Measurements from ENCODE around the gene ERVW-1. TPM values are rescaled to one million over a fixed set of nuclear protein-coding genes. Genes with fewer than 3 reads are reported as not detected.

The ERVW-1 gene
- polyA plus RNA-seq, 1 donor (not counting 4 experiments of a cell fraction or from before 2014, with no cell fraction given) = not detected

DNA sequence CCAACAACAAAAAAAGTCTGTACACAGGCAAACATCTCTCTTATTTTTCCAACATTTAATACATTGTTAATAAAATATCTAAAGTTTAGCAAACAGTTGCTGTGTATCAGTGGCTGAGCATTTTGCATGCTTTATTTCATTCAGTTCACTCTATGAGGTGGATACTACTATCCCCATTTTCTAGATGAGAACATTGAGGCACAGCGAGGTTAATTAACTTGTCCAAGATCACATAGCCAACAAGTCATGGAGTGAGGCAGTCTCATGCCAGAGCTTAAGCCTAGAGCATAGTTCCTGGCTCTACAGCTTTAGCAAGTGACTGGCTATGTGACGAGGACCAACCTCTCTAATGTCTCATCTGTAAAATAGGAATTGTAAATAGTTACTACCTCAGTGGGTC, 26.1 kb downstream of the ERVW-1 start:
- Histone ChIP-seq H3K79me2 (ENCODE audit: control insufficient read depth, insufficient read depth, low read length) (no peaks in the 10 kb centered on the region), H3K4me3 (ENCODE audit: control insufficient read depth in 2 of 3, extremely low read depth in 1 of 3, insufficient read depth in 2 of 3, low read depth in 1 of 3, low read length in 3 of 3) (no peak overlapping the region), H3K27ac (ENCODE audit: control insufficient read depth, insufficient read depth, low read length) (no peak overlapping the region), H3K9ac (ENCODE audit: control insufficient read depth, extremely low read depth, insufficient read depth, low read length) (no peak overlapping the region), H3K36me3 (ENCODE audit: control insufficient read depth in 2 of 2, extremely low read depth in 1 of 2, insufficient read depth in 2 of 2, low read length in 2 of 2) (peaks cover 15 to 22% of the 10 kb centered on the region in 2 experiments), H4K20me1 (ENCODE audit: control insufficient read depth, extremely low read depth, insufficient read depth, low read length) (no peaks in the 10 kb centered on the region), H3K27me3 (ENCODE audit: control insufficient read depth, extremely low read depth, insufficient read depth, low read length) (no peaks in the 10 kb centered on the region), H3K9me1 (ENCODE audit: control insufficient read depth, extremely low read depth, insufficient read depth, low read length) (no peaks in the 10 kb centered on the region), H3K9me3 (ENCODE audit: control insufficient read depth, low read depth, low read length) (no peaks in the 10 kb centered on the region), H3K4me1 (ENCODE audit: control insufficient read depth, extremely low read depth, insufficient read depth, low read length) (peaks cover 6% of the 10 kb centered on the region), H3K4me2 (ENCODE audit: control insufficient read depth, extremely low read depth, insufficient read depth, low read depth, low read length) (no peak overlapping the region), H2AFZ (ENCODE audit: control insufficient read depth, low read length) (no peak overlapping the region)
- TF ChIP-seq EZH2 (IDR thresholded peaks at IDR 0.05; ENCODE audit: low read length) = no peak
- TF ChIP-seq, protein P1, sequence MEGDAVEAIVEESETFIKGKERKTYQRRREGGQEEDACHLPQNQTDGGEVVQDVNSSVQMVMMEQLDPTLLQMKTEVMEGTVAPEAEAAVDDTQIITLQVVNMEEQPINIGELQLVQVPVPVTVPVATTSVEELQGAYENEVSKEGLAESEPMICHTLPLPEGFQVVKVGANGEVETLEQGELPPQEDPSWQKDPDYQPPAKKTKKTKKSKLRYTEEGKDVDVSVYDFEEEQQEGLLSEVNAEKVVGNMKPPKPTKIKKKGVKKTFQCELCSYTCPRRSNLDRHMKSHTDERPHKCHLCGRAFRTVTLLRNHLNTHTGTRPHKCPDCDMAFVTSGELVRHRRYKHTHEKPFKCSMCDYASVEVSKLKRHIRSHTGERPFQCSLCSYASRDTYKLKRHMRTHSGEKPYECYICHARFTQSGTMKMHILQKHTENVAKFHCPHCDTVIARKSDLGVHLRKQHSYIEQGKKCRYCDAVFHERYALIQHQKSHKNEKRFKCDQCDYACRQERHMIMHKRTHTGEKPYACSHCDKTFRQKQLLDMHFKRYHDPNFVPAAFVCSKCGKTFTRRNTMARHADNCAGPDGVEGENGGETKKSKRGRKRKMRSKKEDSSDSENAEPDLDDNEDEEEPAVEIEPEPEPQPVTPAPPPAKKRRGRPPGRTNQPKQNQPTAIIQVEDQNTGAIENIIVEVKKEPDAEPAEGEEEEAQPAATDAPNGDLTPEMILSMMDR (optimal IDR thresholded peaks at IDR 0.05 in 1 of 3, IDR thresholded peaks at IDR 0.05 in 1 of 3, conservative IDR thresholded peaks at IDR 0.05 in 1 of 3; ENCODE audit: extremely low read depth in 1 of 3, insufficient read depth in 2 of 3, low read length in 3 of 3) = no peak
- FAIRE-seq (no peak), DNase-seq (ENCODE audit: low read depth, low spot score) (no peak)
- dilution Hi-C loops (cut with MboI; ENCODE audit: extremely low pct_ligation_motif_present, low sequenced_read_pairs) = no loop called here

DNA sequence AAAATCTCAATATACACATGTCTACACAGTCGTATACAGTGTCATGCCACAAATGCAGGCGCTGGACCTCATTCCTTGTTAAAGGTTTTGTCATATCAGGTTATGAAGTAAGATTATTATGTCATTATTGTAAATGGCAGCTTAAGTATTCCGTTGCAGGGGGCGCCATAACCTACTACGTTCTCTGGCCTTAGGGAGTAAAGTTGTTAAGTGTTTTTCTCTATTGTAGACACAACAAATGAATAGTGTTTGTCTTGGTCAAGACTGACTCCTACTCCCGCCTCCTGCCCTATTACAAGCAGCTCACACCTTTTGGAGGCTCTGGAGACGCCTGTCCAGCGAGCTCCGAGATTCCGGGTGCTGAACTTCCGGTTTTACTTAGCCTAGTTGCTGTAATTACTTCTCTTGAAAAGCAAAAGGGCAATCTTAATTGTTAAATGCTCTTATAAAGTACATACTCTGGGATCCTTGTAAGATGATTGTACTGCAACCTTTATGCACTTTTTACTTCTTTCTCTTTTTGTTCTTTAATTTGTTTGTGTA, 29.5 kb downstream of the ERVW-1 start:
- Histone ChIP-seq H3K36me3 (ENCODE audit: control insufficient read depth in 2 of 2, extremely low read depth in 1 of 2, insufficient read depth in 2 of 2, low read length in 2 of 2) (peaks cover 6 to 13% of the 10 kb centered on the region in 2 experiments), H3K9me1 (ENCODE audit: control insufficient read depth, extremely low read depth, insufficient read depth, low read length) (no peaks in the 10 kb centered on the region), H2AFZ (ENCODE audit: control insufficient read depth, low read length) (peak overlapping the region; percentile 89), H3K27ac (ENCODE audit: control insufficient read depth, insufficient read depth, low read length) (peak overlapping the region; percentile 80), H3K27me3 (ENCODE audit: control insufficient read depth, extremely low read depth, insufficient read depth, low read length) (no peaks in the 10 kb centered on the region), H3K4me1 (ENCODE audit: control insufficient read depth, extremely low read depth, insufficient read depth, low read length) (peaks cover 6% of the 10 kb centered on the region), H3K4me2 (ENCODE audit: control insufficient read depth, extremely low read depth, insufficient read depth, low read depth, low read length) (peak overlapping the region; percentile 74), H3K4me3 (ENCODE audit: control insufficient read depth in 2 of 3, extremely low read depth in 1 of 3, insufficient read depth in 2 of 3, low read depth in 1 of 3, low read length in 3 of 3) (peak overlapping the region; percentile 73 to 92 (median 87)), H3K9me3 (ENCODE audit: control insufficient read depth, low read depth, low read length) (no peaks in the 10 kb centered on the region), H3K9ac (ENCODE audit: control insufficient read depth, extremely low read depth, insufficient read depth, low read length) (peak overlapping the region; percentile 89), H3K79me2 (ENCODE audit: control insufficient read depth, insufficient read depth, low read length) (no peaks in the 10 kb centered on the region), H4K20me1 (ENCODE audit: control insufficient read depth, extremely low read depth, insufficient read depth, low read length) (no peaks in the 10 kb centered on the region)
- TF ChIP-seq EZH2 (IDR thresholded peaks at IDR 0.05; ENCODE audit: low read length) = no peak
- TF ChIP-seq, protein P1 (optimal IDR thresholded peaks at IDR 0.05 in 1 of 3, IDR thresholded peaks at IDR 0.05 in 1 of 3, conservative IDR thresholded peaks at IDR 0.05 in 1 of 3; ENCODE audit: extremely low read depth in 1 of 3, insufficient read depth in 2 of 3, low read length in 3 of 3) = peak; percentile 11 to 35 (median 31)
- dilution Hi-C loops (cut with MboI; ENCODE audit: extremely low pct_ligation_motif_present, low sequenced_read_pairs) = no loop called here
- DNase-seq (ENCODE audit: low read depth, low spot score) (no peak), FAIRE-seq (peak; percentile 41)

All from keratinocyte (primary cell).